ENCODE results near the gene FHOD1.

FHOD1 gene

DNA sequence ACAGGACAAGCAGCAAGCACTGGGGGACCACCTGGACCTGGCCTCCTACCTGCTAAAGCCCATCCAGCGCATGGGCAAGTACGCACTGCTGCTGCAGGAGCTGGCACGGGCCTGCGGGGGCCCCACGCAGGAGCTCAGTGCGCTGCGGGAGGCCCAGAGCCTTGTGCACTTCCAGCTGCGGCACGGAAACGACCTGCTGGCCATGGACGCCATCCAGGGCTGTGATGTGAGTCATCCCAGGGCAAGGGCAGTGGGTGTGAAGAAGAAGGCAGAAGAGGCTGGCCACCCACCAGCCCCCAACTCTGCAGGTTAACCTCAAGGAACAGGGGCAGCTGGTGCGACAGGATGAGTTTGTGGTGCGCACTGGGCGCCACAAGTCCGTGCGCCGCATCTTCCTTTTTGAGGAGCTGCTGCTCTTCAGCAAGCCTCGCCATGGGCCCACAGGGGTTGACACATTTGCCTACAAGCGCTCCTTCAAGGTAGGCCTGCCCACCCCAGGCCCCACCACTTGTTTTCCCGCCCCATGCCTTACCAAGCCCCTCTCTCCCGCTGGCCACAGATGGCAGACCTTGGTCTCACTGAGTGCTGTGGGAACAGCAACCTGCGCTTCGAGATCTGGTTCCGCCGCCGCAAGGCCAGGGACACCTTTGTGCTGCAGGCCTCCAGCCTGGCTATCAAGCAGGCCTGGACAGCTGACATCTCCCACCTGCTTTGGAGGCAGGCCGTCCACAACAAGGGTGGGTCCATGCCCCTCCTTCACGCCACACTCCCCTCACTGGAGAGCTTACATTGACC, 39.4 kb upstream of the FHOD1 start:
- H3K79me2 ChIP-seq (ENCODE audit: insufficient read depth, low read length) = no peaks in the 10 kb centered on the region
- H3F3A ChIP-seq (ENCODE audit: insufficient read depth, low read length) = no peaks in the 10 kb centered on the region
- H3K9me3 ChIP-seq (ENCODE audit: low read length) = no peaks in the 10 kb centered on the region
- no peak overlapping the region for H3K4me2 ChIP-seq (ENCODE audit: low read length)
- TF ChIP-seq, protein P1, sequence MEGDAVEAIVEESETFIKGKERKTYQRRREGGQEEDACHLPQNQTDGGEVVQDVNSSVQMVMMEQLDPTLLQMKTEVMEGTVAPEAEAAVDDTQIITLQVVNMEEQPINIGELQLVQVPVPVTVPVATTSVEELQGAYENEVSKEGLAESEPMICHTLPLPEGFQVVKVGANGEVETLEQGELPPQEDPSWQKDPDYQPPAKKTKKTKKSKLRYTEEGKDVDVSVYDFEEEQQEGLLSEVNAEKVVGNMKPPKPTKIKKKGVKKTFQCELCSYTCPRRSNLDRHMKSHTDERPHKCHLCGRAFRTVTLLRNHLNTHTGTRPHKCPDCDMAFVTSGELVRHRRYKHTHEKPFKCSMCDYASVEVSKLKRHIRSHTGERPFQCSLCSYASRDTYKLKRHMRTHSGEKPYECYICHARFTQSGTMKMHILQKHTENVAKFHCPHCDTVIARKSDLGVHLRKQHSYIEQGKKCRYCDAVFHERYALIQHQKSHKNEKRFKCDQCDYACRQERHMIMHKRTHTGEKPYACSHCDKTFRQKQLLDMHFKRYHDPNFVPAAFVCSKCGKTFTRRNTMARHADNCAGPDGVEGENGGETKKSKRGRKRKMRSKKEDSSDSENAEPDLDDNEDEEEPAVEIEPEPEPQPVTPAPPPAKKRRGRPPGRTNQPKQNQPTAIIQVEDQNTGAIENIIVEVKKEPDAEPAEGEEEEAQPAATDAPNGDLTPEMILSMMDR (IDR thresholded peaks at IDR 0.05; ENCODE audit: low read length) = no peak
- TF ChIP-seq EZH2 (IDR thresholded peaks at IDR 0.05; ENCODE audit: borderline replicate concordance, low read length) = no peak
- H3K27ac ChIP-seq (ENCODE audit: low read depth, low read length, poor library complexity, severe bottlenecking) = no peak overlapping the region
- H3K9ac ChIP-seq (ENCODE audit: low read length) = no peak overlapping the region
- no peaks in the 10 kb centered on the region for H4K20me1 ChIP-seq (ENCODE audit: insufficient read depth, low read length)
- H3K4me3 ChIP-seq (ENCODE audit: low read depth, low read length, poor library complexity, severe bottlenecking) = no peak overlapping the region
- no peaks in the 10 kb centered on the region for H3K4me1 ChIP-seq (ENCODE audit: insufficient read depth, low read length, severe bottlenecking)
- H3K36me3 ChIP-seq (ENCODE audit: insufficient read depth, low read length) = no peaks in the 10 kb centered on the region
- H3K9me2 ChIP-seq (ENCODE audit: low read depth, low read length) = no peaks in the 10 kb centered on the region
- no peaks in the 10 kb centered on the region for H3K27me3 ChIP-seq (ENCODE audit: insufficient read depth, low read length)
- no peak overlapping the region for H2AFZ ChIP-seq (ENCODE audit: low read length)

DNA sequence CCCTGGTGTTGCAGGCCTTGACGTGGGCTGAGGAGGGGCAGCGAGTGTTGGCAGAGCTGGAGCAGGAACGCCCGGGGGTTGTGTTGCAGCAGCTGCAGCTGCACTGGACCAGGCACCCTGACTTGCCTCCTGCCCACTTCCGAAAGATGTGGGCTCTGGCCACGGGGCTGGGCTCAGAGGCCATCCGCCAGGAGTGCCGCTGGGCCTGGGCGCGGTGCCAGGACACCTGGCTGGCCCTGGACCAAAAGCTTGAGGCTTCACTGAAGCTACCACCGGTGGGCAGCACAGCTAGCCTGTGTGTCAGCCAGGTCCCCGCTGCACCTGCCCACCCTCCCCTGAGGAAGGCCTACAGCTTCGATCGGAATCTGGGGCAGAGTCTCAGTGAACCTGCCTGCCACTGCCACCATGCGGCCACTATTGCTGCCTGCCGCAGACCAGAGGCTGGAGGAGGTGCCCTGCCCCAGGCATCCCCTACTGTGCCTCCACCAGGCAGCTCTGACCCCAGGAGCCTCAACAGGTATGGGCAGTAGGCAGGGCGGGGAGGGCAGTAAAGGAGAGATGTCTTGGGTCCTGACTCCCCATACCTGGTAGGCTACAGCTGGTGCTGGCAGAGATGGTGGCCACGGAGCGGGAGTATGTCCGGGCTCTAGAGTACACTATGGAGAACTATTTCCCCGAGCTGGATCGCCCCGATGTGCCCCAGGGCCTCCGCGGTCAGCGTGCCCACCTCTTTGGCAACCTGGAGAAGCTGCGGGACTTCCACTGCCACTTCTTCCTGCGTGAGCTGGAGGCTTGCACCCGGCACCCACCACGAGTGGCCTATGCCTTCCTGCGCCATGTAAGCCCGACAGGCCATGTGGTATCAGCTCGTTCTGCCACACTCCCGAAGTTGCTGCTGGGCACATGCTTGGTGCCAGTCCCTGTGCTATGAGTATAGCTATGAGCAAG, 37.7 kb upstream of the FHOD1 start:
- H4K20me1 ChIP-seq (ENCODE audit: insufficient read depth, low read length) = no peaks in the 10 kb centered on the region
- H3K27ac ChIP-seq (ENCODE audit: low read depth, low read length, poor library complexity, severe bottlenecking) = no peak overlapping the region
- no peak overlapping the region for H3K4me2 ChIP-seq (ENCODE audit: low read length)
- no peak overlapping the region for H3K4me3 ChIP-seq (ENCODE audit: low read depth, low read length, poor library complexity, severe bottlenecking)
- H2AFZ ChIP-seq (ENCODE audit: low read length) = no peak overlapping the region
- no peaks in the 10 kb centered on the region for H3K36me3 ChIP-seq (ENCODE audit: insufficient read depth, low read length)
- H3K9me3 ChIP-seq (ENCODE audit: low read length) = no peaks in the 10 kb centered on the region
- no peaks in the 10 kb centered on the region for H3K4me1 ChIP-seq (ENCODE audit: insufficient read depth, low read length, severe bottlenecking)
- no peaks in the 10 kb centered on the region for H3K9me2 ChIP-seq (ENCODE audit: low read depth, low read length)
- no peaks in the 10 kb centered on the region for H3K79me2 ChIP-seq (ENCODE audit: insufficient read depth, low read length)
- no peaks in the 10 kb centered on the region for H3K27me3 ChIP-seq (ENCODE audit: insufficient read depth, low read length)
- no peak overlapping the region for H3K9ac ChIP-seq (ENCODE audit: low read length)
- no peaks in the 10 kb centered on the region for H3F3A ChIP-seq (ENCODE audit: insufficient read depth, low read length)
- TF ChIP-seq EZH2 (IDR thresholded peaks at IDR 0.05; ENCODE audit: borderline replicate concordance, low read length) = no peak
- TF ChIP-seq, protein P1 (IDR thresholded peaks at IDR 0.05; ENCODE audit: low read length) = peak; percentile 64

DNA sequence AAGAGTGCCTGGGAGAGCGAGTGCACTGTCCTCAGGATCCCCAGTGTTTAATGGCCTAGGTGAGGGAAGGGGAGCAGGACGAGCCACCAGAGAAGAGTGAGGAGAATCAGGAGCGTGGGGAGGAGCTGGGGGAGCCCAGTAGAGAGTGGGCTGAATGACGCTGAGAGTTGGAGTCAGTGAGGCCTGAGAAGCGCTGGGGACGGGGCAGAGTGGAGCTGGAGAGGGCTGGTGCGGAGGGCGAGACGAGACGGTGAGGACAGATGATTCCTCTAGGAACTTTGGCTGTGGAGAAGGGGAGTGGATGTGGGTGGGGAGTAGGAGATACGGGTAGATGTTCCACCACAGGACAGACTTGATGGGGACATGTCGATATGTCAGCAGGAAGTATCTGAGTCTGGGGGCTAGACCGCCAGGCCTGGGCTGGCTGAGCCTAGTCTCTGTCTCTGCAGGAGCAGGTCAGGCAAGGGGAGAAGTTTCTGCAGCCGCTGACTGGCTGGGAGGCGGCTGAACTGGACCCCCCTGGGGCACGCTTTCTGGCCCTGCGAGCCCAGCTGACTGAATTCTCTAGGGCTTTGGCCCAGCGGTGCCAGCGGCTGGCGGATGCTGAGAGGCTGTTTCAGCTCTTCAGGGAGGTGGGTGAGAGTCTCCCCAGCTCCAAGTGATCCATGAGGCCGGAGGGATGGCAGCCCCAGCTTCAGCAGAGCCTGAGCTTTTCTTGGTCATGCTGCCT, 36.7 kb upstream of the FHOD1 start:
- Histone ChIP-seq H3K9me3 (ENCODE audit: low read length) (no peaks in the 10 kb centered on the region), H3K4me2 (ENCODE audit: low read length) (no peak overlapping the region), H3K9me2 (ENCODE audit: low read depth, low read length) (no peaks in the 10 kb centered on the region), H3F3A (ENCODE audit: insufficient read depth, low read length) (no peaks in the 10 kb centered on the region), H3K79me2 (ENCODE audit: insufficient read depth, low read length) (no peaks in the 10 kb centered on the region), H3K36me3 (ENCODE audit: insufficient read depth, low read length) (no peaks in the 10 kb centered on the region), H3K27ac (ENCODE audit: low read depth, low read length, poor library complexity, severe bottlenecking) (no peak overlapping the region), H3K27me3 (ENCODE audit: insufficient read depth, low read length) (no peaks in the 10 kb centered on the region), H4K20me1 (ENCODE audit: insufficient read depth, low read length) (no peaks in the 10 kb centered on the region), H2AFZ (ENCODE audit: low read length) (no peak overlapping the region), H3K4me1 (ENCODE audit: insufficient read depth, low read length, severe bottlenecking) (no peaks in the 10 kb centered on the region), H3K9ac (ENCODE audit: low read length) (no peak overlapping the region), H3K4me3 (ENCODE audit: low read depth, low read length, poor library complexity, severe bottlenecking) (no peak overlapping the region)
- TF ChIP-seq, protein P1 (IDR thresholded peaks at IDR 0.05; ENCODE audit: low read length) = no peak
- no peak for TF ChIP-seq EZH2 (IDR thresholded peaks at IDR 0.05; ENCODE audit: borderline replicate concordance, low read length)
